ENCODE results near the gene KLHL26. TPM values are rescaled to one million over a fixed set of nuclear protein-coding genes. Genes with fewer than 3 reads are reported as not detected.

The KLHL26 gene
- polyA plus RNA-seq, 1 donor (not counting 4 experiments of a cell fraction or from before 2014, with no cell fraction given) = 0.68 TPM

DNA sequence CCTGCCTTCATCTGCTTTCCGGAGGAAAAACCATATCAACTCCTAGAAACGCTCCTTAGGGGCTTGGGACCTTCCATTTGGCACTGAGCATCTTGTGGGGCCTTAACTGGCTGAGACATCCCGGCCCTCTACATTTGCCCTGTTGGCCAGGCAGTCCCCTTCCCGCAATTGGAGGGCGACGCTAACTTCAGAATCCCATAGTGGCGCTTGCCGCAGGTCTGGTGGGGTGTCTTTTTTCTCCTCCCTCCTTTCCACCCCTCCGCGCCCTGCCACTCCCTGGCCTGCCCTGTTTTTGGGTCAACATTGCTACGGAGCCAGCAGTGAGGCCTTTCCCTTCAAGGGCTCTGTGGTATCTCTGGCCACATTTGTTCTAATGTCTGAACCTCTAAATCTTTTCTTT is 33.1 kb downstream of the KLHL26 start:
- H3K27ac ChIP-seq (ENCODE audit: control insufficient read depth, insufficient read depth, low read length) = no peak overlapping the region
- TF ChIP-seq, protein P1, sequence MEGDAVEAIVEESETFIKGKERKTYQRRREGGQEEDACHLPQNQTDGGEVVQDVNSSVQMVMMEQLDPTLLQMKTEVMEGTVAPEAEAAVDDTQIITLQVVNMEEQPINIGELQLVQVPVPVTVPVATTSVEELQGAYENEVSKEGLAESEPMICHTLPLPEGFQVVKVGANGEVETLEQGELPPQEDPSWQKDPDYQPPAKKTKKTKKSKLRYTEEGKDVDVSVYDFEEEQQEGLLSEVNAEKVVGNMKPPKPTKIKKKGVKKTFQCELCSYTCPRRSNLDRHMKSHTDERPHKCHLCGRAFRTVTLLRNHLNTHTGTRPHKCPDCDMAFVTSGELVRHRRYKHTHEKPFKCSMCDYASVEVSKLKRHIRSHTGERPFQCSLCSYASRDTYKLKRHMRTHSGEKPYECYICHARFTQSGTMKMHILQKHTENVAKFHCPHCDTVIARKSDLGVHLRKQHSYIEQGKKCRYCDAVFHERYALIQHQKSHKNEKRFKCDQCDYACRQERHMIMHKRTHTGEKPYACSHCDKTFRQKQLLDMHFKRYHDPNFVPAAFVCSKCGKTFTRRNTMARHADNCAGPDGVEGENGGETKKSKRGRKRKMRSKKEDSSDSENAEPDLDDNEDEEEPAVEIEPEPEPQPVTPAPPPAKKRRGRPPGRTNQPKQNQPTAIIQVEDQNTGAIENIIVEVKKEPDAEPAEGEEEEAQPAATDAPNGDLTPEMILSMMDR (optimal IDR thresholded peaks at IDR 0.05 in 1 of 3, IDR thresholded peaks at IDR 0.05 in 1 of 3, conservative IDR thresholded peaks at IDR 0.05 in 1 of 3; ENCODE audit: extremely low read depth in 1 of 3, insufficient read depth in 2 of 3, low read length in 3 of 3) = no peak
- H3K79me2 ChIP-seq (ENCODE audit: control insufficient read depth, insufficient read depth, low read length) = no peaks in the 10 kb centered on the region
- H4K20me1 ChIP-seq (ENCODE audit: control insufficient read depth, extremely low read depth, insufficient read depth, low read length) = no peaks in the 10 kb centered on the region
- no peak overlapping the region for H2AFZ ChIP-seq (ENCODE audit: control insufficient read depth, low read length)
- no peaks in the 10 kb centered on the region for H3K4me1 ChIP-seq (ENCODE audit: control insufficient read depth, extremely low read depth, insufficient read depth, low read length)
- no peak overlapping the region for H3K4me2 ChIP-seq (ENCODE audit: control insufficient read depth, extremely low read depth, insufficient read depth, low read depth, low read length)
- H3K36me3 ChIP-seq (ENCODE audit: control insufficient read depth in 2 of 2, extremely low read depth in 1 of 2, insufficient read depth in 2 of 2, low read length in 2 of 2) = peaks cover 0 to 6% of the 10 kb centered on the region in 2 experiments
- H3K27me3 ChIP-seq (ENCODE audit: control insufficient read depth, extremely low read depth, insufficient read depth, low read length) = no peaks in the 10 kb centered on the region
- H3K9me1 ChIP-seq (ENCODE audit: control insufficient read depth, extremely low read depth, insufficient read depth, low read length) = no peaks in the 10 kb centered on the region
- dilution Hi-C loops (cut with MboI; ENCODE audit: extremely low pct_ligation_motif_present, low sequenced_read_pairs) = no loop called here
- H3K9ac ChIP-seq (ENCODE audit: control insufficient read depth, extremely low read depth, insufficient read depth, low read length) = no peak overlapping the region
- FAIRE-seq = no peak
- DNase-seq (ENCODE audit: low read depth, low spot score) = no peak
- H3K4me3 ChIP-seq (ENCODE audit: control insufficient read depth in 2 of 3, extremely low read depth in 1 of 3, insufficient read depth in 2 of 3, low read depth in 1 of 3, low read length in 3 of 3) = no peak overlapping the region
- no peaks in the 10 kb centered on the region for H3K9me3 ChIP-seq (ENCODE audit: control insufficient read depth, low read depth, low read length)

- DNase-seq (ENCODE audit: low read depth, low spot score) (no peak), FAIRE-seq (no peak)
- Histone ChIP-seq H3K27ac (ENCODE audit: control insufficient read depth, insufficient read depth, low read length) (no peak overlapping the region), H3K27me3 (ENCODE audit: control insufficient read depth, extremely low read depth, insufficient read depth, low read length) (no peaks in the 10 kb centered on the region), H3K4me3 (ENCODE audit: control insufficient read depth in 2 of 3, extremely low read depth in 1 of 3, insufficient read depth in 2 of 3, low read depth in 1 of 3, low read length in 3 of 3) (no peak overlapping the region), H3K9ac (ENCODE audit: control insufficient read depth, extremely low read depth, insufficient read depth, low read length) (no peak overlapping the region), H4K20me1 (ENCODE audit: control insufficient read depth, extremely low read depth, insufficient read depth, low read length) (no peaks in the 10 kb centered on the region), H3K79me2 (ENCODE audit: control insufficient read depth, insufficient read depth, low read length) (no peaks in the 10 kb centered on the region), H3K9me1 (ENCODE audit: control insufficient read depth, extremely low read depth, insufficient read depth, low read length) (no peaks in the 10 kb centered on the region), H3K36me3 (ENCODE audit: control insufficient read depth in 2 of 2, extremely low read depth in 1 of 2, insufficient read depth in 2 of 2, low read length in 2 of 2) (peaks cover 0 to 6% of the 10 kb centered on the region in 2 experiments), H3K9me3 (ENCODE audit: control insufficient read depth, low read depth, low read length) (no peaks in the 10 kb centered on the region), H3K4me1 (ENCODE audit: control insufficient read depth, extremely low read depth, insufficient read depth, low read length) (no peaks in the 10 kb centered on the region), H2AFZ (ENCODE audit: control insufficient read depth, low read length) (no peak overlapping the region), H3K4me2 (ENCODE audit: control insufficient read depth, extremely low read depth, insufficient read depth, low read depth, low read length) (no peak overlapping the region)
- dilution Hi-C loops (cut with MboI; ENCODE audit: extremely low pct_ligation_motif_present, low sequenced_read_pairs) = no loop called here
- no peak for TF ChIP-seq EZH2 (IDR thresholded peaks at IDR 0.05; ENCODE audit: low read length)
- TF ChIP-seq, protein P1 (optimal IDR thresholded peaks at IDR 0.05 in 1 of 3, IDR thresholded peaks at IDR 0.05 in 1 of 3, conservative IDR thresholded peaks at IDR 0.05 in 1 of 3; ENCODE audit: extremely low read depth in 1 of 3, insufficient read depth in 2 of 3, low read length in 3 of 3) = no peak
These were observed 33.5 kb downstream of the KLHL26 start for GRCh38 chr19:18670312-18670711.
